CD4-positive, alpha-beta T cell treated with Interleukin-17A for 4 hours (primary cell): Measurements from ENCODE around the gene TACR2.
A peak's percentile ranks its signal among the peaks of the same experiment; 100 is the strongest.

Source experiments
- DNase-seq: peaks from one replicate; pipeline ENCODE4 v3.0.0-alpha.2; 2020; ENCODE audit warnings: mixed read lengths

TACR2 gene

GRCh38 chr10:69416695-69417094 is at the start of gene TACR2:
Gene TACR2 (minus strand): TSS chr10:69416918. CDS start chr10:69416323, 595 bp downstream.
- DNase-seq = no peak

- DNase-seq = no peak
Measured at GRCh38 chr10:69466158-69466490, 49.4 kb upstream of the TACR2 start.

GRCh38 chr10:69465457-69466157 is 48.9 kb upstream of the TACR2 start:
- peak; percentile 7 for DNase-seq

GRCh38 chr10:69464801-69465401 is 48.2 kb upstream of the TACR2 start:
- DNase-seq = peak; percentile 4

- no peak for DNase-seq
Measured at GRCh38 chr10:69464401-69464800, 47.7 kb upstream of the TACR2 start.

- DNase-seq = no peak
Measured at GRCh38 chr10:69463886-69464285, 47.2 kb upstream of the TACR2 start.

- DNase-seq = no peak
Measured at GRCh38 chr10:69461243-69462025, 44.7 kb upstream of the TACR2 start.

GRCh38 chr10:69460576-69461242 is 44.0 kb upstream of the TACR2 start:
- no peak for DNase-seq

GRCh38 chr10:69459893-69460575 is 43.3 kb upstream of the TACR2 start:
- DNase-seq = no peak

GRCh38 chr10:69459101-69459790 is 42.5 kb upstream of the TACR2 start:
- no peak for DNase-seq

- DNase-seq = no peak
Measured at GRCh38 chr10:69458430-69459100, 41.8 kb upstream of the TACR2 start.

- no peak for DNase-seq
Measured at GRCh38 chr10:69457771-69458237, 41.1 kb upstream of the TACR2 start.

- DNase-seq = no peak
Measured at GRCh38 chr10:69456880-69457693, 40.4 kb upstream of the TACR2 start.

- no peak for DNase-seq
Measured at GRCh38 chr10:69455006-69455763, 38.5 kb upstream of the TACR2 start.

GRCh38 chr10:69453795-69454194 is 37.1 kb upstream of the TACR2 start:
- no peak for DNase-seq

GRCh38 chr10:69452676-69453415 is 36.1 kb upstream of the TACR2 start:
- DNase-seq = no peak

- DNase-seq = peak; percentile 37
Measured at GRCh38 chr10:69451784-69452251, 35.1 kb upstream of the TACR2 start.

- DNase-seq = peak; percentile 90
Measured at GRCh38 chr10:69451209-69451783, 34.6 kb upstream of the TACR2 start, which contains the start of gene TSPAN15. Gene TSPAN15 (plus strand): TSS chr10:69451465. CDS start chr10:69451595, 130 bp downstream.
